Heart left ventricle (tissue), 16 donors: ENCODE data around the gene DMAC2. TPM values are rescaled to one million over a fixed set of nuclear protein-coding genes. Genes with fewer than 3 reads are reported as not detected.
A peak's percentile ranks its signal among the peaks of the same experiment; 100 is the strongest.
"Not testable (repeated sequence)": the region's sequence is repeated elsewhere in the genome, so short reads cannot be mapped to it uniquely, and the experiment has no call there.

Source experiments
- ATAC-seq, 4 donors: fragments of 200-7000 bp; cut with Tn5 transposase; one replicate each; pipeline ENCODE4 v1.9.1; 2020 to 2022; ENCODE audit warnings: moderate library complexity in 4 of 4, mild to moderate bottlenecking in 3 of 4, moderate number of reproducible peaks in 1 of 4
- DNase-seq, 5 donors: peaks; one replicate each; pipeline ENCODE4 v3.0.0-alpha.2; 2020
- H3K27ac ChIP-seq, 12 donors: fragments of 200-600 bp; sonication (generic) in 4 of 12; one replicate each; pipeline versions ENCODE4 v1.5.0 to v1.8.0; 2016 to 2022; ENCODE audit warnings: mild to moderate bottlenecking in 2 of 12
- H3K27me3 ChIP-seq, 9 donors: fragments of 200-600 bp; sonication (generic) in 2 of 9; one replicate each; pipeline versions ENCODE4 v1.5.1 to v1.8.0; 2016 to 2022; ENCODE audit warnings: mild to moderate bottlenecking in 3 of 9
- H3K36me3 ChIP-seq, 9 donors: fragments of 200-600 bp; sonication (generic) in 2 of 9; one replicate each; pipeline versions ENCODE4 v1.5.0 to v1.8.0; 2018 to 2022; ENCODE audit warnings: mild to moderate bottlenecking in 2 of 9
- H3K4me1 ChIP-seq, 12 donors: fragments of 200-600 bp; sonication (generic) in 4 of 12; one replicate each; pipeline versions ENCODE4 v1.5.0 to v1.8.0; 2016 to 2022; ENCODE audit warnings: mild to moderate bottlenecking in 3 of 12
- H3K4me3 ChIP-seq, 12 donors: fragments of 200-600 bp; sonication (generic) in 4 of 12; one replicate each; pipeline versions ENCODE4 v1.5.0 to v1.8.0; 2017 to 2022; ENCODE audit warnings: mild to moderate bottlenecking in 9 of 12, moderate library complexity in 4 of 12
- H3K9me3 ChIP-seq, 12 donors: fragments of 200-600 bp; sonication (generic) in 4 of 12; one replicate each; pipeline versions ENCODE4 v1.5.0 to v1.8.0; 2016 to 2022; ENCODE audit warnings: mild to moderate bottlenecking in 1 of 12
- CTCF ChIP-seq, 12 donors: fragments of 200-600 bp; sonication (generic) in 4 of 12; IDR thresholded peaks; one replicate each; pipeline versions ENCODE4 v1.5.0 to v1.8.0; 2018 to 2022; ENCODE audit warnings: antibody characterized with exemption in 12 of 12, mild to moderate bottlenecking in 5 of 12
- POLR2A ChIP-seq, 2 donors: fragments of 450-650 bp; IDR thresholded peaks; one replicate each; pipeline ENCODE4 v1.6.1; 2017; ENCODE audit warnings: antibody characterized with exemption in 2 of 2, mild to moderate bottlenecking in 2 of 2, moderate library complexity in 2 of 2
- WGBS, 4 donors: extraction: QIAGEN DNeasy Blood & Tissue Kit in 2 of 4; methylation state at CpG; one replicate each; pipeline versions ENCODE4 v1.1.5 to v1.1.7; 2013 to 2018; 5-methylcytosine and 5-hydroxymethylcytosine counted together
- intact Hi-C, 10 donors: fragments of 100-400 bp; cut with DNase I; formaldehyde crosslinking; loops; one replicate each; pipeline versions ENCODE4 v1.11.1 to v1.14.2; 2022
- polyA plus RNA-seq, 2 donors: library from polyadenylated mRNA; stranded (reverse); fragments of 200-250 nt; gene quantifications; one replicate each; pipeline ENCODE4 v1.2.3, GENCODE V29; 2013
- total RNA-seq, 9 donors: library from RNA; depleted of rRNA in 2 of 9; stranded (reverse); fragments of >200 nt in 2 of 9; fragmentation: NEBNext Ultra II Directional in 3 of 9; extraction: Animal tissue kit (Norgen Biotek cat#: 25700) in 3 of 9; gene quantifications; one replicate each; pipeline versions ENCODE4 v1.1.0 to v1.2.4, GENCODE V29; 2016 to 2023
- donor health status: ischemic (EF 13 %, LVEDD 7.1; RV severe dilation, severe dysfunction).
- donor health status: healthy with polysubstance abuse.
- donor health status: DM: no; HTN: yes; CAD: no.
- donor health status: DM: no; HTN: no; CAD: no.
- donor health status: ischemic (EF 25% LVEDD 6.9; RV normal size, moderate dysfunction).
- donor health status: ischemic (EF 25% LVEDD 5.7; RV mildly dilated, moderate dysfunction).
- donor health status: healthy.
- donor health status: DM: yes; HTN: yes; CAD: no.
- donor health status: ischemic (EF 35%, LVEDD 5.7; RV mildly dilated, moderate dysfunction).
- donor health status: nonischemic (EF 11% LVEDD 7.7; RV severe dilation, severe dysfunction).
- donor health status: DM: yes; HTN: yes; CAD: no.
- donor health status: PGD.
- donor health status: ischemic (EF 29% LVEDD 5.4; RV normal size, mild dysfunction).
- donor health status: nonischemic (EF 23%, LVEDD 6.1; RV moderate dilation, normal function).

Gene DMAC2
- total and polyA plus RNA-seq, 11 donors = 67.9 to 138 (median 114) TPM

- peaks cover 0 to 15% (median 9%) of the 10 kb centered on the region in 12 donors for H3K4me1 ChIP-seq
- DNase-seq = no peak
- intact Hi-C loops = no loop called here
Observed at GRCh38 chr19:41392775-41393174, 46.9 kb downstream of the DMAC2 start.

GRCh38 chr19:41391618-41392017, 48.1 kb downstream of the DMAC2 start:
- Histone ChIP-seq H3K36me3 (peaks cover 0 to 52% (median 35%) of the 10 kb centered on the region in 9 donors), H3K9me3 (no peaks in the 10 kb centered on the region), H3K4me1 (peaks cover 0 to 14% (median 5%) of the 10 kb centered on the region in 12 donors), H3K27ac (no peak overlapping the region), H3K4me3 (no peak overlapping the region), H3K27me3 (no peaks in the 10 kb centered on the region)
- WGBS, 4 donors = 86 to 92% (median 88%) methylated on average over 11 of the region's 11 CpGs
- intact Hi-C loops = no loop called here
- ATAC-seq = no peak
- no peak for DNase-seq
- no peak for TF ChIP-seq CTCF (IDR thresholded peaks at IDR 0.05)
- TF ChIP-seq POLR2A (IDR thresholded peaks at IDR 0.05) = no peak

More at GRCh38 chr19:41392775-41393174, 46.9 kb downstream of the DMAC2 start:
- Histone ChIP-seq H3K27ac (peak overlapping the region in 1 of 12 donors; percentile 20), H3K9me3 (no peaks in the 10 kb centered on the region), H3K27me3 (no peaks in the 10 kb centered on the region), H3K4me3 (no peak overlapping the region), H3K36me3 (peaks cover 0 to 47% (median 32%) of the 10 kb centered on the region in 9 donors)
- no peak for ATAC-seq
- TF ChIP-seq POLR2A (IDR thresholded peaks at IDR 0.05) = no peak
- no peak for TF ChIP-seq CTCF (IDR thresholded peaks at IDR 0.05)
- 63 to 67% (median 66%) methylated on average over 12 of the region's 12 CpGs for WGBS, 4 donors

- Histone ChIP-seq H3K9me3 (no peaks in the 10 kb centered on the region), H3K27ac (no peak overlapping the region), H3K27me3 (no peaks in the 10 kb centered on the region), H3K4me1 (no peaks in the 10 kb centered on the region), H3K4me3 (no peak overlapping the region), H3K36me3 (peaks cover 0 to 60% (median 33%) of the 10 kb centered on the region in 9 donors)
- 81 to 89% (median 86%) methylated on average over 13 of the region's 13 CpGs for WGBS, 4 donors
- DNase-seq (peak in 1 of 5 donors; percentile 42), ATAC-seq (peak in 2 of 4 donors; percentile 11 to 66)
- no peak for TF ChIP-seq CTCF (IDR thresholded peaks at IDR 0.05)
- no peak for TF ChIP-seq POLR2A (IDR thresholded peaks at IDR 0.05)
- intact Hi-C loops = no loop called here
Observed at GRCh38 chr19:41386442-41386841, 53.3 kb downstream of the DMAC2 start.

GRCh38 chr19:41384351-41384750, 55.4 kb downstream of the DMAC2 start:
- H3K9me3 ChIP-seq = no peaks in the 10 kb centered on the region
- H3K27ac ChIP-seq = no peak overlapping the region
- peaks cover 0 to 11% (median 0%) of the 10 kb centered on the region in 12 donors for H3K4me1 ChIP-seq
- no peaks in the 10 kb centered on the region for H3K27me3 ChIP-seq
- no peak for ATAC-seq
- H3K36me3 ChIP-seq = peaks cover 0 to 39% (median 16%) of the 10 kb centered on the region in 9 donors
- no peak for TF ChIP-seq CTCF (IDR thresholded peaks at IDR 0.05)
- no peak for TF ChIP-seq POLR2A (IDR thresholded peaks at IDR 0.05)
- no peak overlapping the region for H3K4me3 ChIP-seq
- WGBS, 4 donors = 92 to 95% (median 93%) methylated on average over 3 to 5 of the region's 5 CpGs
- no peak for DNase-seq
- intact Hi-C loops = no loop called here

- H3K27me3 ChIP-seq, intact Hi-C loops, ATAC-seq, DNase-seq, H3K27ac ChIP-seq, H3K9me3 ChIP-seq, H3K4me3 ChIP-seq: not testable (repeated sequence)
- H3K36me3 ChIP-seq = peaks cover 0 to 26% (median 4%) of the 10 kb centered on the region in 9 donors
- peaks cover 0 to 25% (median under 1%) of the 10 kb centered on the region in 12 donors for H3K4me1 ChIP-seq
- WGBS, 4 donors = 96 to 97% (median 96%) methylated on average over 8 of the region's 8 CpGs
Observed at GRCh38 chr19:41381536-41381935, 58.2 kb downstream of the DMAC2 start.
